Hepatocyte (in vitro differentiated cells): ENCODE measurements around the gene PTPRM. TPM values are rescaled to one million over a fixed set of nuclear protein-coding genes. Genes with fewer than 3 reads are reported as not detected.

Experiments
- DNase-seq: peaks from one replicate; pipeline ENCODE4 v3.0.0-alpha.2; 2016; ENCODE audit warnings: low spot score
- H2AFZ ChIP-seq: fragments of 200-600 bp; sonication (generic); 2 replicates; pipeline ENCODE4 v1.6.0; 2016; ENCODE audit warnings: antibody characterized with exemption, mild to moderate bottlenecking
- H3K27ac ChIP-seq: fragments of 200-600 bp; sonication (generic); 2 replicates; pipeline ENCODE4 v1.5.1; 2016; ENCODE audit warnings: mild to moderate bottlenecking
- H3K27me3 ChIP-seq: fragments of 200-600 bp; sonication (generic); 2 replicates; pipeline ENCODE4 v1.6.1; 2016
- H3K36me3 ChIP-seq: fragments of 200-600 bp; sonication (generic); replicated peaks from 2 replicates; pipeline ENCODE4 v1.5.1; 2016; ENCODE audit warnings: low read depth; ENCODE audit not compliant: insufficient read depth
- H3K4me1 ChIP-seq: fragments of 200-600 bp; sonication (generic); 2 replicates; pipeline ENCODE4 v1.5.1; 2016; ENCODE audit warnings: mild to moderate bottlenecking, moderate library complexity; ENCODE audit not compliant: insufficient read depth
- H3K4me2 ChIP-seq: fragments of 200-600 bp; sonication (generic); 2 replicates; pipeline ENCODE4 v1.6.0; 2016
- H3K4me3 ChIP-seq: fragments of 200-600 bp; sonication (generic); 2 replicates; pipeline ENCODE4 v1.5.1; 2016; ENCODE audit warnings: mild to moderate bottlenecking
- H3K79me2 ChIP-seq: fragments of 200-600 bp; sonication (generic); 2 replicates; pipeline ENCODE4 v1.6.0; 2017; ENCODE audit warnings: mild to moderate bottlenecking
- H3K9me2 ChIP-seq: fragments of 200-600 bp; sonication (generic); replicated peaks from 2 replicates; pipeline ENCODE4 v1.6.0; 2017; ENCODE audit warnings: mild to moderate bottlenecking; ENCODE audit not compliant: insufficient read depth
- H3K9me3 ChIP-seq: fragments of 200-600 bp; sonication (generic); 2 replicates; pipeline ENCODE4 v1.5.1; 2016; ENCODE audit warnings: low read depth, mild to moderate bottlenecking
- H4K20me1 ChIP-seq: fragments of 200-600 bp; sonication (generic); 2 replicates; pipeline ENCODE4 v1.6.0; 2016; ENCODE audit warnings: mild to moderate bottlenecking; ENCODE audit not compliant: insufficient read depth, poor library complexity, severe bottlenecking
- EZH2 ChIP-seq: fragments of 200-600 bp; sonication (generic); IDR thresholded peaks from 2 replicates; pipeline ENCODE4 v1.6.1; 2016; ENCODE audit warnings: antibody characterized with exemption, mild to moderate bottlenecking, borderline replicate concordance
- EZH2phosphoT487 ChIP-seq: fragments of 200-600 bp; sonication (generic); IDR thresholded peaks from one replicate; pipeline ENCODE4 v1.6.1; 2018; ENCODE audit warnings: antibody characterized with exemption, mild to moderate bottlenecking, low read depth, moderate library complexity; ENCODE audit not compliant: unreplicated experiment, severe bottlenecking
- WGBS: methylation state at CpG from one replicate; pipeline ENCODE4 v1.1.6; 2016; ENCODE audit warnings: low lambda C conversion rate; ENCODE audit errors: missing lambda C conversion rate; 5-methylcytosine and 5-hydroxymethylcytosine counted together
- polyA plus RNA-seq: library from polyadenylated mRNA; unstranded; fragments of >200 nt; fragmentation: Nextera tagmentation; extraction: Ambion mirVana; gene quantifications from 2 replicates; pipeline ENCODE4 v1.2.1, GENCODE V29; 2016
- total RNA-seq: library from RNA; depleted of rRNA; stranded (reverse); fragments of >200 nt; gene quantifications from 2 replicates; pipeline ENCODE4 v1.2.3, GENCODE V29; 2014
- TF ChIP-seq, protein P1 (sequence below): fragments of 200-600 bp; sonication (generic); IDR thresholded peaks from 2 replicates; pipeline ENCODE4 v1.5.1; 2016; ENCODE audit warnings: antibody characterized with exemption, mild to moderate bottlenecking; ENCODE audit not compliant: poor library complexity

PTPRM gene
- total and polyA plus RNA-seq, 2 experiments from 2014 or later: 26.1 to 47.4 TPM

- Histone ChIP-seq H3K79me2 (peaks cover 13% of the 10 kb centered on the region), H3K27ac (no peak overlapping the region), H3K36me3 (no peaks in the 10 kb centered on the region), H3K9me2 (no peaks in the 10 kb centered on the region), H3K4me2 (no peak overlapping the region), H4K20me1 (no peaks in the 10 kb centered on the region), H3K27me3 (no peaks in the 10 kb centered on the region), H3K4me3 (no peak overlapping the region), H3K9me3 (no peaks in the 10 kb centered on the region), H2AFZ (no peak overlapping the region), H3K4me1 (no peaks in the 10 kb centered on the region)
- no peak for DNase-seq
- TF ChIP-seq, protein P1, sequence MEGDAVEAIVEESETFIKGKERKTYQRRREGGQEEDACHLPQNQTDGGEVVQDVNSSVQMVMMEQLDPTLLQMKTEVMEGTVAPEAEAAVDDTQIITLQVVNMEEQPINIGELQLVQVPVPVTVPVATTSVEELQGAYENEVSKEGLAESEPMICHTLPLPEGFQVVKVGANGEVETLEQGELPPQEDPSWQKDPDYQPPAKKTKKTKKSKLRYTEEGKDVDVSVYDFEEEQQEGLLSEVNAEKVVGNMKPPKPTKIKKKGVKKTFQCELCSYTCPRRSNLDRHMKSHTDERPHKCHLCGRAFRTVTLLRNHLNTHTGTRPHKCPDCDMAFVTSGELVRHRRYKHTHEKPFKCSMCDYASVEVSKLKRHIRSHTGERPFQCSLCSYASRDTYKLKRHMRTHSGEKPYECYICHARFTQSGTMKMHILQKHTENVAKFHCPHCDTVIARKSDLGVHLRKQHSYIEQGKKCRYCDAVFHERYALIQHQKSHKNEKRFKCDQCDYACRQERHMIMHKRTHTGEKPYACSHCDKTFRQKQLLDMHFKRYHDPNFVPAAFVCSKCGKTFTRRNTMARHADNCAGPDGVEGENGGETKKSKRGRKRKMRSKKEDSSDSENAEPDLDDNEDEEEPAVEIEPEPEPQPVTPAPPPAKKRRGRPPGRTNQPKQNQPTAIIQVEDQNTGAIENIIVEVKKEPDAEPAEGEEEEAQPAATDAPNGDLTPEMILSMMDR: no peak
- WGBS: 86% methylated on average over 3 of the region's 3 CpGs
Measured at GRCh38 chr18:7684966-7685365, 117.8 kb downstream of the PTPRM start.

DNA sequence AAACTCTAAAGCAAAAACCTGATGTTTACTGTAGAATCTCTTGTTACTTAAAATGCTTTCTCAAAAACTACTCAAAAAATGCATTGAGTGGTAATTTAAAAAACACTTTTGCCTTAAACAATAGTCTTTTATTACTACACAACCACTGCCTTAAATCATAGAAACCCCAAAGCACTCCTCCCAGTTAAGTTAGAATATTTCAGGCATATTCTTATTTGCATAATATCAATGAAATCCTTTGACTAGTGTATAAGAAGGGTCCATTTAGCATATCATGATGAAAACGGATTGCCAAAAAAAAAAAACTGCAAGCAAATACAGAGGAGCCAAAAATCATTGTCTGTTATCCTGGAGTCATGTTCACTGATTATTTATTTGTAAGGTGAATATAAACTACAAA lies 119.2 kb downstream of the PTPRM start:
- Histone ChIP-seq H3K27ac (no peak overlapping the region), H3K4me3 (no peak overlapping the region), H3K9me3 (no peaks in the 10 kb centered on the region), H3K4me2 (no peak overlapping the region), H3K79me2 (peaks cover 7% of the 10 kb centered on the region), H2AFZ (no peak overlapping the region), H3K27me3 (no peaks in the 10 kb centered on the region), H3K9me2 (no peaks in the 10 kb centered on the region), H3K36me3 (no peaks in the 10 kb centered on the region), H4K20me1 (no peaks in the 10 kb centered on the region), H3K4me1 (no peaks in the 10 kb centered on the region)
- TF ChIP-seq, protein P1: no peak
- TF ChIP-seq EZH2phosphoT487 (no peak), EZH2 (no peak)
- WGBS: 70% methylated on average over 1 of the region's 1 CpG
- DNase-seq: no peak

GRCh38 chr18:7688580-7688979 lies 121.5 kb downstream of the PTPRM start:
- H4K20me1 ChIP-seq: no peaks in the 10 kb centered on the region
- no peak overlapping the region for H3K4me2 ChIP-seq
- TF ChIP-seq EZH2: no peak
- TF ChIP-seq EZH2phosphoT487: no peak
- TF ChIP-seq, protein P1: no peak
- H3K9me2 ChIP-seq: no peaks in the 10 kb centered on the region
- H3K27me3 ChIP-seq: no peaks in the 10 kb centered on the region
- WGBS: 88% methylated on average over 3 of the region's 3 CpGs
- DNase-seq: no peak
- H3K4me3 ChIP-seq: no peak overlapping the region
- H3K9me3 ChIP-seq: no peaks in the 10 kb centered on the region
- no peak overlapping the region for H3K27ac ChIP-seq
- H3K4me1 ChIP-seq: no peaks in the 10 kb centered on the region
- no peaks in the 10 kb centered on the region for H3K36me3 ChIP-seq
- H2AFZ ChIP-seq: no peak overlapping the region
- no peaks in the 10 kb centered on the region for H3K79me2 ChIP-seq

GRCh38 chr18:7691206-7691605 lies 124.1 kb downstream of the PTPRM start:
- no peak for DNase-seq
- 96% methylated on average over 3 of the region's 3 CpGs for WGBS
- H3K4me1 ChIP-seq: no peaks in the 10 kb centered on the region
- H3K4me3 ChIP-seq: no peak overlapping the region
- H3K36me3 ChIP-seq: no peaks in the 10 kb centered on the region
- no peaks in the 10 kb centered on the region for H4K20me1 ChIP-seq
- no peaks in the 10 kb centered on the region for H3K9me3 ChIP-seq
- no peaks in the 10 kb centered on the region for H3K27me3 ChIP-seq
- H3K4me2 ChIP-seq: no peak overlapping the region
- peaks cover 4% of the 10 kb centered on the region for H3K79me2 ChIP-seq
- no peak overlapping the region for H2AFZ ChIP-seq
- TF ChIP-seq EZH2phosphoT487: no peak
- TF ChIP-seq EZH2: no peak
- TF ChIP-seq, protein P1: no peak
- no peaks in the 10 kb centered on the region for H3K9me2 ChIP-seq
- no peak overlapping the region for H3K27ac ChIP-seq
